HG02870 (cell line): ENCODE results near the gene RPL22.

Experiments
- ATAC-seq: cut with Tn5 transposase; IDR thresholded peaks from one replicate; pipeline ENCODE4 v1.9.1; 2021; ENCODE audit warnings: mild to moderate bottlenecking, moderate library complexity; ENCODE audit not compliant: unreplicated experiment

RPL22 gene

GRCh38 chr1:6205849-6206519 lies 6.6 kb upstream of the RPL22 start, which contains the start of gene RNF207:
Gene RNF207, plus strand, starts transcription at chr1:6206119. Its CDS starts 417 bp downstream, at chr1:6206536.
- ATAC-seq = peak; percentile 61

DNA sequence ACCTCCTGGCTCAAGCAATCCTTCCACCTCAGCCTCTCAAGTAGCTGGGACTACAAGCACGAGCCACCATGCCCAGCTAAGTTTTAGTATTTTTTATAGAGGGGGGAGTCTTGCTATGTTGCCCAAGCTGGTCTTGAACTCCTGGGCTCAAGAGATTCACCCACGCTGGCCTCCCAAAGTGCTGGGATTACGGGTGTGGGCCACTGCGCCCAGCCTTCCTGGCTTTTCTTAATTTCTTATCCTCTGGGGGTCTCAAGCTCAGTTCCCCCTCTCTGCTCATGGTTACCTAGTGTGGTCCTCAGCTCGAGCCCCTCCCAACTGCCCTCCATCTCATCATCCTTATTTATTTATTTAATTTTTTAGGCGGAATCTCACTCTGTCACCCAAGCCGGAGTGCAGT lies 2.9 kb upstream of the RPL22 start:
- no peak for ATAC-seq

- ATAC-seq = no peak
Measured at GRCh38 chr1:6200188-6200809, 904 bp upstream of the RPL22 start.

- ATAC-seq = no peak
Measured at GRCh38 chr1:6198646-6199297, 623 bp downstream of the RPL22 start.

DNA sequence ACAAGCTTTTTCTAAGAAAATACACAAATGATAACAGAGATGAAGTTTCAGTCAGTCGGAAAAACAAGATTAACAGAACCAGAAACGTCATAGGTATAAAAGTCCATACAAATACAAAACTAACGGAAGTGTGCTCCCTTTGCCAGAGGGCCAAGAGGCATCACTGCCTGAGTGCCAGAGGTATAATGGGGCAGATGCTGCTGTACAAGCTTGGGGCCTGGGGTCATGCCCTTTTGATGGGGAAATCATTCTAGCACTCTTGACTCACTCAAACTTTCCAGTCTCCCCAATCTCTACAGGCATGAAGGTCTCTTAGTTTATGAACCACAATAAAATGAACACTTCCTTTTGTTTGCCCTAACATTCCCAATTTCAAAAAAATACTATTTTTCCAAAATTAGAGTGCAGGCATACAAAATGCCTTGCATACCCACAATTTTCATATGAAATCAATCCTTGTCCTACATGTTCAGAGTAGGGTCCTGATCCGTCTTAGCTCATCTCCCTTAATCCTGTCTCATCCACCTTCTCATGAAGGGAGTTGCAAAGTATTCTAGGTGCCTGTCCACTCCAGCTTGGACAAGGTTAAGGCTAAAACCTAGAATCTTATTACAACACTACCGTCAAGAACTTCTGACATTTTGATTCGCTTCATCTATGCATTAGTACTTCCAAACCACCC lies 1.5 kb downstream of the RPL22 start:
- no peak for ATAC-seq

GRCh38 chr1:6191968-6192367 lies 7.4 kb downstream of the RPL22 start:
- no peak for ATAC-seq

DNA sequence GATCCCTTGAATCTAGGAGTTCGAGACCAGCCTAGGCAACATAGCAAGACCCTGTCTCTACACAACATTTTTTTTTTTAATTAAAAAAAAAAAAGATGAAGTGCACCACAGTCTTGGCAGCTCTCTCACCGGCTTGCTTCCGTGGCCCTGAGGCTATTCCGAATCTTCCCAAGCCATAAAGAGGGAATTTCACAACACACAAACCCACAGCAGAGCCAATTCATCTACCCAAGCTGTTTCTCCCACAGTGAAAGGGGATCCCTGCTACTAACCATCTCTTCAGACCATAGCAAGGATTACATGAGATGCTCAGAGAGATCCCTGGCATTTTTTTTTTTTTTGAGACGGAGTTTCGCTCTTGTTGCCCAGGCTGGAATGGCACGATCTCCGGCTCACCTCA lies 10.9 kb downstream of the RPL22 start:
- no peak for ATAC-seq

DNA sequence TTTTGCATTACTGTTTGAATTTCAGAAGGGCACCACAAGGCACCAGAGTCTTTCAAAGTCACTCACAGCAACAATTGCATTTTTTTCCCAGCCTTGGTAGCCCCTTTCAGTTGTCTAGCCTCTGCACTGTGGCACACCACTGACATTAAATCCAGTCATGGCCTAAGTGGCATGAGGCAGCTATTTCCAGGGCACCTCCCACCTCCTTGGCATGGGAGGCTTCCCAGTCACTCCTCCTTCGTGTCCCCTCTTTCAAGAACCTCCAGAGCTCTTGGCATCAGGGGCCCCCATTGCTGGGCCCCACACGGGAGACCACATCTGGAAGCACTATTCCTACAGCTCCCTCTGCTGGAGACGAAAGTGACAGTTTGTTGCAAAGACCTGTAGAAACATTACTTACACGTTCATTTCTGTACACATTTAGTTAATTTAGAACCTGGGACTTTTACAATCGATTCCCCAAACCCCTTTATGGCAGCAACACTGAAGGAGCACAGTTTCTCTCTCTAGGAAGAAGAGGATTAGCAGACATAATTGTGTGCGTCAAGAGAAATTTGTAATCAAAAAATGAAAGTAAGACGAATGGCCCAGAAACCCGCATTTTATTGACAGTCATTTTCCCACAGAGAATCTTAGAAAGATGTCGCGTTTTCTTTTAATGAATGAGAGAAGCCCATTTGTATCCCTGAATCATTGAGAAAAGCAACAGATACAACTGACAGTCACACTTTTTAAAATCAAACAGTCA lies 13.6 kb downstream of the RPL22 start:
- ATAC-seq = no peak

DNA sequence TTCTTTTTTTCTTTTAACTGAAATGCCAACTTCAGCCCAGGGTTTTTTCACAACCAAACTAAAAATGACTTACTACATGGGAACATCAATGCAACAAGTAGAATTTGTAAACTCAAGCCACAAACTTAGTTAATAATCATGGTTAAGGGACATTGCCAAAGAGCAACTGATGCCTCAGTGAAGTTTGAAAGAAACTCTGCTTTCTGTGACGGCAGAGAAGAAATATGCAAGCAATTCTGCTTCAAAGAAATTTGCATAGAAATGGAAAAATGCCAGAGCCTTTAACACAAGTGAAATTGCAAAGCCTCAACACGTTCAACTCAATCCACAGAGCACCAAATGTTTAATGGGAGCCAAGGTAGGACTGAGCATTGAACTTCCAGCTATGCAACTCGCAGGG lies 14.2 kb downstream of the RPL22 start:
- no peak for ATAC-seq

DNA sequence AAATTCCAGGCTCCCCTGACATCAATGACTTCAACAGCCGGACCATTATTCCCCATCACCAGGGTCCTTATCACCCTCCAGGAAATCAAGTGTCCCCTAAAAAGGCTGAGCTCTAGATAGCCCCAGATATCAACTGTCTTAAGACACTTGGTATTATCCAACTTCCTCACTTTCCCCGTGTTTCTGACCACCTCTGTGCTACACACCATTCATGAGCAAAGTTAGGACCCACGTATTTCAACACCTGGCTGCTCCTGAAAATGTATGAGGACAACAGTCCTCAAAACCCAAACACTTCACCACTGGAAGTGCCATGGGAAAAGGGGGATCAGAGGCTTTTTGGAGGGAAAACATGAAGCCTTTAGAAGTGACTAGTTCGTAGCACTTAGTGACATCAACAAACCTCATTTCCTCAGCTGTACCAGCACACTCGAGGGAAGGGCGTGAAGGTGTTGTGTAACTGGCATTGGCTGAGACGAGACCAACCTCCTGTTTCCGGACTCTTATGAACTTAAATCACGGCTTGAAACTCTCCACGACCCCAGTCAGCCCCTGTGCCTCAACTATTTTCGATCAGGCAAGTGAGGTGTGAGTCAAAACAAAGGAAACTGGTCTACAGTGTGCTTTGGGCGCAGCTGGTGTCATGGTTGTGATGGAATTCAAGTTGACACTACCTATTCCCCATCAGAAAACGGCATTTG lies 15.2 kb downstream of the RPL22 start:
- no peak for ATAC-seq

- no peak for ATAC-seq
Measured at GRCh38 chr1:6183520-6183989, 15.8 kb downstream of the RPL22 start.

- no peak for ATAC-seq
Measured at GRCh38 chr1:6181347-6181770, 18.0 kb downstream of the RPL22 start.

- no peak for ATAC-seq
Measured at GRCh38 chr1:6180707-6181311, 18.6 kb downstream of the RPL22 start.

- ATAC-seq = no peak
Measured at GRCh38 chr1:6180268-6180706, 19.1 kb downstream of the RPL22 start, which contains the start of gene CHD5. Gene CHD5, minus strand, starts transcription at chr1:6180321. Its CDS starts 298 bp downstream, at chr1:6180023.

DNA sequence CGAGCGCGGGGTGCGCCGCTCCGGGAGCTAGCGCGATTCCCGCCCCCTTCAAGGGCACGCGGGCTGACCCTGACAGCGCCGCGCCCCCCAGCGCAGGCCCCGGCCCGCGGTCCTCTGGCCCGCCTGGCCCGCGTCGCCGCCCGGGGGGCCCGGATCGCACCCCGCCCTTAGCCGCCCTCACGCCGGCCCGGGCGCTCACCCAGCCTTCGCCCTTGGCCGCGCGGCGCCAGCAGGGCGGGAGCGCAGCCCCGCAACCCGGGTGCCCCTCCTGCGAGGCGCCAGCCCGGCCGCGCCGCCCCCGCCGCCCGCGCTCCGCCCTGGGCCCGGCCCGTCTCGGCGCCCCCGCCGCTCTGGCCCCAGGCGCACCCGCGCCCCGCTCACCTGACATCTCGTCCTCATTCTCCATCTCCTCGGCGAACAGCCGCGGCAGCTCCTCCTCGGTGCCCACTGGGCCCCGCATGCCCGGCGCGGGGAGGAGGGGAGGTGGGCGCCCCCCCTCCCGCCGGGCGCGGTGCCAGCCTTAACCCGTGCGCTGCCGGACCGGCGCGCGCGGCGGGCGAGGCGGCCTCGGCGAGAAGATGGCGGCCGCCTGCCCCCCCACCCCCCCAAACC lies 19.7 kb downstream of the RPL22 start:
- no peak for ATAC-seq

DNA sequence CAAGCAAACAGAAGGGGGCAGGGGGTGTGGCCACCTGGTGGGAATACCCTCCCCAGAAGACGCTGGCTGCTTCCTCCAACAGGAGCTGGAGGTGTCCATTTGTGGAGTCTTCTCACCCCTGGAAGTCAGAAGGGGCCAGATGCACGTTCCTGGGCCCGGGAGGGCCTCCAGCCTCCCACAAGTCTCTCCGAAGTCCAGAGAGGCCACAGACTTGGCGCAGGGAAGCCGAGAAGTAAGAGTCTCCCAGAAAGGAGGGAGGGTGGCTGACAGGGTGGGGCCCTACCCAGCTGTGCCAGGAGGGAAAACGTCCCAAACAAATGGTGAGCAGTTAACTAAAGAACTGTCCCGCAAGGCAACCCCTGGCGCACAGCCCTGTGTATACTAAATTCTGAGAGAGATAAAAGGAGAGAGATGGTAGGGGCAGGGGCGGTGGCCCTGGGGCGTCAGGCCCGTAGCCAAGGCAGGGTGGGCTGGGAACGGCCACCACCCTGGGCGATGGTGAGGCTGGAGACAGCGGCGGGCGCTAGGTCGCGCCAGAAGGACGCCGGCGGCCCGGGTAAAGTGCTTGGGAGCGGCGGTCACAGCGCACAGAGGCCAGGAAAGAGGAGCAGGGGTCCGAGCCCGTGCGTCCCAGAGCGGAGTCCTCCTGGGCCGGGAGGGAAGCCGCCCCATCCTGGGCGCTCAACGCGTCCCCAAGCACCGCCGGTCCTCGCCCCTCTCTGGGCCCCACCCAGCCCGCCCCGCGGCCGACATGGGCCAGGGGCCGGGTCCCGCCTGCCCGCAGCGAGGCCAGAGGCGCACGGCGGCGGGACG lies 20.4 kb downstream of the RPL22 start:
- ATAC-seq = no peak

- no peak for ATAC-seq
Measured at GRCh38 chr1:6177681-6178380, 21.6 kb downstream of the RPL22 start.

GRCh38 chr1:6176779-6177178 lies 22.6 kb downstream of the RPL22 start:
- ATAC-seq = no peak
